Measurements from ENCODE around the gene HHIPL1. TPM values are rescaled to one million over a fixed set of nuclear protein-coding genes. Genes with fewer than 3 reads are reported as not detected.

Gene HHIPL1
- total RNA-seq, 2 experiments from 2014 or later: 0.25 to 0.72 TPM

- Histone ChIP-seq H2AFZ (ENCODE audit: low read length) (no peak overlapping the region), H3K4me2 (ENCODE audit: low read length) (no peak overlapping the region), H3K4me1 (ENCODE audit: insufficient read depth, low read length, poor library complexity, severe bottlenecking) (peaks cover 34% of the 10 kb centered on the region), H3K4me3 (ENCODE audit: low read depth, low read length, poor library complexity, severe bottlenecking) (no peak overlapping the region), H3K9me2 (ENCODE audit: insufficient read depth, low read length) (no peaks in the 10 kb centered on the region), H4K20me1 (ENCODE audit: insufficient read depth, low read length) (no peaks in the 10 kb centered on the region), H3K9me3 (ENCODE audit: low read length) (no peaks in the 10 kb centered on the region), H3K79me2 (ENCODE audit: insufficient read depth, low read depth, low read length) (no peaks in the 10 kb centered on the region), H3K27ac (ENCODE audit: low read depth, low read length, poor library complexity, severe bottlenecking) (no peak overlapping the region), H3K36me3 (ENCODE audit: insufficient read depth, low read length) (no peaks in the 10 kb centered on the region)
- intact Hi-C loops (cut with micrococcal nuclease; ENCODE audit: unreplicated experiment): no loop called here
- ChIA-PET CTCF (ENCODE audit: unreplicated experiment) (no interaction called here), POLR2A (interaction anchor here (0.9 to 1.8 kb wide), 4 partner anchors 11 to 26 kb away, joined by 3 to 6 read pairs (median 3); partner anchors contain the start of gene CYP46A1)
- BruUV-seq (replicated peaks): no TSS peak
- no peak for DNase-seq (ENCODE audit: low spot score)
- TF ChIP-seq CTCF (conservative IDR thresholded peaks at IDR 0.05; ENCODE audit: low read length) (no peak), EZH2phosphoT487 (IDR thresholded peaks at IDR 0.05; ENCODE audit: borderline replicate concordance, low read depth, low read length) (no peak)
Observed at GRCh38 chr14:99658218-99658845, 13.4 kb downstream of the HHIPL1 start.

- POLR2A ChIA-PET: interaction anchor here (0.9 to 1.2 kb wide), 2 partner anchors 22 to 25 kb away, joined by 3 read pairs; partner anchors contain the start of gene CYP46A1
Observed at GRCh38 chr14:99659333-99659741, 14.4 kb downstream of the HHIPL1 start.

More at GRCh38 chr14:99659333-99659741, 14.4 kb downstream of the HHIPL1 start:
- Histone ChIP-seq H3K27ac (ENCODE audit: low read depth, low read length, poor library complexity, severe bottlenecking) (no peak overlapping the region), H3K9me3 (ENCODE audit: low read length) (no peaks in the 10 kb centered on the region), H3K36me3 (ENCODE audit: insufficient read depth, low read length) (no peaks in the 10 kb centered on the region), H3K9me2 (ENCODE audit: insufficient read depth, low read length) (no peaks in the 10 kb centered on the region), H3K4me1 (ENCODE audit: insufficient read depth, low read length, poor library complexity, severe bottlenecking) (peaks cover 44% of the 10 kb centered on the region), H3K4me2 (ENCODE audit: low read length) (no peak overlapping the region), H2AFZ (ENCODE audit: low read length) (no peak overlapping the region), H3K79me2 (ENCODE audit: insufficient read depth, low read depth, low read length) (no peaks in the 10 kb centered on the region), H4K20me1 (ENCODE audit: insufficient read depth, low read length) (no peaks in the 10 kb centered on the region), H3K4me3 (ENCODE audit: low read depth, low read length, poor library complexity, severe bottlenecking) (no peak overlapping the region)
- CTCF ChIA-PET (ENCODE audit: unreplicated experiment): no interaction called here
- intact Hi-C loops (cut with micrococcal nuclease; ENCODE audit: unreplicated experiment): no loop called here
- no peak for DNase-seq (ENCODE audit: low spot score)
- BruUV-seq (replicated peaks): no TSS peak
- TF ChIP-seq EZH2phosphoT487 (IDR thresholded peaks at IDR 0.05; ENCODE audit: borderline replicate concordance, low read depth, low read length) (no peak), CTCF (conservative IDR thresholded peaks at IDR 0.05; ENCODE audit: low read length) (no peak)
